GM23338 (cell line): Measurements from ENCODE around the gene P4HA1. TPM values are rescaled to one million over a fixed set of nuclear protein-coding genes. Genes with fewer than 3 reads are reported as not detected.

Experiments used
- ATAC-seq: fragments of 200-7000 bp; cut with Tn5 transposase; 3 replicates; pipeline ENCODE4 v1.9.1; 2020
- DNase-seq: peaks from one replicate; pipeline ENCODE4 v3.0.0-alpha.2; 2015; ENCODE audit warnings: low spot score
- H2AFZ ChIP-seq: fragments of 200-600 bp; sonication (generic); 2 replicates; pipeline ENCODE4 v1.8.0; 2016; ENCODE audit warnings: antibody characterized with exemption, mild to moderate bottlenecking, moderate library complexity
- H3F3A ChIP-seq: fragments of 200-600 bp; sonication (generic); replicated peaks from 2 replicates; pipeline ENCODE4 v1.8.0; 2017; ENCODE audit warnings: antibody characterized with exemption, mixed run types, low read depth
- H3K27ac ChIP-seq: fragments of 200-600 bp; sonication (generic); 2 replicates; pipeline ENCODE4 v1.6.1; 2016; ENCODE audit warnings: low read depth
- H3K27me3 ChIP-seq: fragments of 200-600 bp; sonication (generic); 2 replicates; pipeline ENCODE4 v1.8.0; 2016; ENCODE audit warnings: mild to moderate bottlenecking, mixed run types, moderate library complexity; ENCODE audit not compliant: insufficient read depth
- H3K36me3 ChIP-seq: fragments of 200-600 bp; sonication (generic); 2 replicates; pipeline ENCODE4 v1.8.0; 2016; ENCODE audit warnings: mild to moderate bottlenecking; ENCODE audit not compliant: insufficient read depth
- H3K4me1 ChIP-seq: fragments of 200-600 bp; sonication (generic); 2 replicates; pipeline ENCODE4 v1.8.0; 2016; ENCODE audit warnings: mild to moderate bottlenecking, moderate library complexity; ENCODE audit not compliant: insufficient read depth
- H3K4me2 ChIP-seq: fragments of 200-600 bp; sonication (generic); 2 replicates; pipeline ENCODE4 v1.7.1; 2017; ENCODE audit warnings: mixed run types
- H3K4me3 ChIP-seq: fragments of 200-600 bp; sonication (generic); 2 replicates; pipeline ENCODE4 v1.6.1; 2016; ENCODE audit warnings: mixed run types
- H3K79me2 ChIP-seq: fragments of 200-600 bp; sonication (generic); replicated peaks from 2 replicates; pipeline ENCODE4 v1.8.0; 2017; ENCODE audit warnings: mild to moderate bottlenecking; ENCODE audit not compliant: insufficient read depth
- H3K9me2 ChIP-seq: fragments of 200-600 bp; sonication (generic); 2 replicates; pipeline ENCODE4 v1.8.0; 2017; ENCODE audit not compliant: insufficient read depth
- H4K20me1 ChIP-seq: fragments of 200-600 bp; sonication (generic); replicated peaks from 2 replicates; pipeline ENCODE4 v1.8.0; 2017; ENCODE audit warnings: mild to moderate bottlenecking; ENCODE audit not compliant: insufficient read depth
- H3K27ac Mint-ChIP-seq: 2 replicates; pipeline ENCODE4 v1.8.0; 2020; ENCODE audit warnings: inconsistent platforms, mild to moderate bottlenecking, moderate library complexity, mixed read lengths
- H3K27me3 Mint-ChIP-seq: 3 replicates; pipeline ENCODE4 v1.8.0; 2022; ENCODE audit warnings: low read depth, mild to moderate bottlenecking, moderate library complexity, mixed read lengths, inconsistent platforms; ENCODE audit not compliant: insufficient read depth, poor library complexity
- H3K36me3 Mint-ChIP-seq: 3 replicates; pipeline ENCODE4 v1.8.0; 2021; ENCODE audit warnings: low read depth, mild to moderate bottlenecking, inconsistent platforms, moderate library complexity, mixed read lengths
- H3K4me1 Mint-ChIP-seq: 3 replicates; pipeline ENCODE4 v1.8.0; 2020; ENCODE audit warnings: mild to moderate bottlenecking, inconsistent platforms, mixed read lengths
- H3K4me3 Mint-ChIP-seq: 3 replicates; pipeline ENCODE4 v1.8.0; 2021; ENCODE audit warnings: moderate library complexity, mild to moderate bottlenecking, inconsistent platforms, mixed read lengths
- H3K9me3 Mint-ChIP-seq: 3 replicates; pipeline ENCODE4 v1.8.0; 2020; ENCODE audit warnings: moderate library complexity, mild to moderate bottlenecking, inconsistent platforms, mixed read lengths
- CREB1 ChIP-seq: fragments of 250-450 bp; sonication (Bioruptor Pico); IDR thresholded peaks from 2 replicates; pipeline ENCODE4 v1.5.0; 2020; ENCODE audit warnings: low read depth, mild to moderate bottlenecking, moderate library complexity
- CTCF ChIP-seq, 2 experiments: fragments of 200-600 bp in 1 of 2; sonication (generic) in 1 of 2; conservative IDR thresholded peaks; 2 replicates each; pipeline versions ENCODE4 v1.5.1 to v1.6.1; 2016 to 2017; ENCODE audit warnings: antibody characterized with exemption in 2 of 2, low read depth in 2 of 2, mild to moderate bottlenecking in 2 of 2, moderate library complexity in 1 of 2
- ETS1 ChIP-seq: IDR thresholded peaks from 2 replicates; pipeline ENCODE4 v1.6.1; 2016; ENCODE audit warnings: antibody characterized with exemption
- EZH2 ChIP-seq: fragments of 200-600 bp; sonication (generic); IDR thresholded peaks from one replicate; pipeline ENCODE4 v1.8.0; 2017; ENCODE audit warnings: antibody characterized with exemption, mild to moderate bottlenecking, low read depth; ENCODE audit not compliant: unreplicated experiment
- NANOG ChIP-seq: IDR thresholded peaks from 2 replicates; pipeline ENCODE4 v1.6.1; 2016; ENCODE audit warnings: antibody characterized with exemption, borderline replicate concordance
- STAT1 ChIP-seq: IDR thresholded peaks from one replicate; pipeline ENCODE4 v1.6.1; 2016; ENCODE audit warnings: antibody characterized with exemption; ENCODE audit not compliant: unreplicated experiment
- ZNF331 ChIP-seq: fragments of 250-450 bp; sonication (Bioruptor Pico); IDR thresholded peaks from 2 replicates; pipeline ENCODE4 v1.5.0; 2020; ENCODE audit warnings: low read depth, mild to moderate bottlenecking, moderate library complexity
- ZNF462 ChIP-seq: fragments of 250-450 bp; sonication (Bioruptor Pico); IDR thresholded peaks from 2 replicates; pipeline ENCODE4 v1.5.0; 2020; ENCODE audit warnings: mild to moderate bottlenecking, moderate library complexity
- polyA plus RNA-seq: library from polyadenylated mRNA; unstranded; fragments of >200 nt; fragmentation: Nextera tagmentation; extraction: Ambion mirVana; gene quantifications from 2 replicates; pipeline ENCODE4 v1.2.1, GENCODE V29; 2016
- total RNA-seq: library from RNA; depleted of rRNA; stranded (reverse); fragments of >200 nt; shearing (Covaris generic); gene quantifications from 2 replicates; pipeline ENCODE4 v1.2.3, GENCODE V29; 2014

The P4HA1 gene
- total and polyA plus RNA-seq, 2 experiments from 2014 or later = 26.4 to 27.1 TPM

GRCh38 chr10:73044378-73045285, 52.0 kb downstream of the P4HA1 start:
- Mint-ChIP-seq H3K9me3 (no peaks in the 10 kb centered on the region), H3K27me3 (no peaks in the 10 kb centered on the region), H3K4me1 (peaks cover 38% of the 10 kb centered on the region), H3K27ac (peak overlapping the region; percentile 95), H3K4me3 (peak overlapping the region; percentile 57), H3K36me3 (peaks cover 2% of the 10 kb centered on the region; the same call in 1 of the 3 replicates)
- TF ChIP-seq EZH2 (no peak), CREB1 (no peak), CTCF (conservative IDR thresholded peaks at IDR 0.05; ENCODE audit: low read depth in 2 of 2) (no peak), STAT1 (no peak), NANOG (peak; percentile 49; the same call in 1 of the 2 replicates), ETS1 (no peak), ZNF462 (CRISPR knock-in tag) (no peak), ZNF331 (CRISPR knock-in tag) (no peak)
- Histone ChIP-seq H3K36me3 (no peaks in the 10 kb centered on the region), H3K9me2 (no peaks in the 10 kb centered on the region), H3K4me3 (peak overlapping the region; percentile 24; the same call in 1 of the 2 replicates), H3K79me2 (no peaks in the 10 kb centered on the region), H3K27ac (peak overlapping the region; percentile 84), H2AFZ (no peak overlapping the region), H3F3A (no peaks in the 10 kb centered on the region), H3K27me3 (no peaks in the 10 kb centered on the region), H3K4me2 (peak overlapping the region; percentile 16), H4K20me1 (no peaks in the 10 kb centered on the region), H3K4me1 (peaks cover 36% of the 10 kb centered on the region)
- DNase-seq (peak; percentile 70), ATAC-seq (peak; percentile 61)
